Kidney capillary endothelial cell (primary cell): Measurements from ENCODE around the gene CLEC4F.

Experiments used
- DNase-seq: peaks from one replicate; pipeline ENCODE4 v3.0.0-alpha.2; 2018; ENCODE audit warnings: low spot score

Gene CLEC4F, protein sequence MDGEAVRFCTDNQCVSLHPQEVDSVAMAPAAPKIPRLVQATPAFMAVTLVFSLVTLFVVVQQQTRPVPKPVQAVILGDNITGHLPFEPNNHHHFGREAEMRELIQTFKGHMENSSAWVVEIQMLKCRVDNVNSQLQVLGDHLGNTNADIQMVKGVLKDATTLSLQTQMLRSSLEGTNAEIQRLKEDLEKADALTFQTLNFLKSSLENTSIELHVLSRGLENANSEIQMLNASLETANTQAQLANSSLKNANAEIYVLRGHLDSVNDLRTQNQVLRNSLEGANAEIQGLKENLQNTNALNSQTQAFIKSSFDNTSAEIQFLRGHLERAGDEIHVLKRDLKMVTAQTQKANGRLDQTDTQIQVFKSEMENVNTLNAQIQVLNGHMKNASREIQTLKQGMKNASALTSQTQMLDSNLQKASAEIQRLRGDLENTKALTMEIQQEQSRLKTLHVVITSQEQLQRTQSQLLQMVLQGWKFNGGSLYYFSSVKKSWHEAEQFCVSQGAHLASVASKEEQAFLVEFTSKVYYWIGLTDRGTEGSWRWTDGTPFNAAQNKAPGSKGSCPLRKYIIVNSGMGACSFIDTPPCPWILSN

DNA sequence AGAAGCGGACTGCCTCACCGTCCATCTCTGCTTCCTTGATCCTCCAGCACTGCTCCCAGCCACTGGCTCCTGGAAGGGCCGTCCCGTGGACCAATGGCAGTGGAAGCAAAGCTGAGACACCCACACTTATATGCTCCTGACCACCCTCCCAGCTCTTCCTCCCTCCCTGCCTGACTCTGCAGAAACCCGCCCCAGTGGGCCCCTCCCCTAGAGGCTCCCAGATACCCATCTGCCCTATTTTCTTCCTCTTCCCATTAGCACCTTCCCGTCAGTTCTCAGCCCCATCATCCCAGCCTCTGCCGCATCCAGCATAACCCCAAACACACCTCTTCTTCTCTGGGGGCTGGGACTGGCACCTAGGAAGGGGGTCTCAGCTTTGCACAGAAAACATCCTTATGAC is at the start of gene CLEC4F:
CLEC4F (minus strand) TSS at position 101 of the 400 bp plus-strand sequence; CDS start at position 25, 76 bp downstream.
- DNase-seq = no peak

DNA sequence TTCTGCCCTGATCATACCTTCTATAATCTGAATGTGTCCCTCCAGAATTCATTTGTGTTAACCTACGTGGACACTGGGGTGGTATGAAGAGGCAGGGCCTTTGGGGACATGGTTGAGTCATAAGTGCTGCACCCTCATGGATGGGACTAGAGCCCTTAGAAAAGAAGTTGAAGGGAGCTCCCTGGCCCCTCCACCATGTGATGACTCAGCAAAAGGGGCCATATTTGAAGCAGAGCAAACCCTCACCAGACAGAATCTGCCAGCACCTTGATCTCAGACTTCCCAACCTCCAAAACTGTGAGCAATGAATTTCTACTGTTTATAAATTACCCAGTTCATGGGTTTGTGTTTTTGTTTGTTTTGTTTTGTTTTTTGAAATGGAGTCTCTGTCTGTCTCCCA is 48.6 kb upstream of the CLEC4F start:
- no peak for DNase-seq

DNA sequence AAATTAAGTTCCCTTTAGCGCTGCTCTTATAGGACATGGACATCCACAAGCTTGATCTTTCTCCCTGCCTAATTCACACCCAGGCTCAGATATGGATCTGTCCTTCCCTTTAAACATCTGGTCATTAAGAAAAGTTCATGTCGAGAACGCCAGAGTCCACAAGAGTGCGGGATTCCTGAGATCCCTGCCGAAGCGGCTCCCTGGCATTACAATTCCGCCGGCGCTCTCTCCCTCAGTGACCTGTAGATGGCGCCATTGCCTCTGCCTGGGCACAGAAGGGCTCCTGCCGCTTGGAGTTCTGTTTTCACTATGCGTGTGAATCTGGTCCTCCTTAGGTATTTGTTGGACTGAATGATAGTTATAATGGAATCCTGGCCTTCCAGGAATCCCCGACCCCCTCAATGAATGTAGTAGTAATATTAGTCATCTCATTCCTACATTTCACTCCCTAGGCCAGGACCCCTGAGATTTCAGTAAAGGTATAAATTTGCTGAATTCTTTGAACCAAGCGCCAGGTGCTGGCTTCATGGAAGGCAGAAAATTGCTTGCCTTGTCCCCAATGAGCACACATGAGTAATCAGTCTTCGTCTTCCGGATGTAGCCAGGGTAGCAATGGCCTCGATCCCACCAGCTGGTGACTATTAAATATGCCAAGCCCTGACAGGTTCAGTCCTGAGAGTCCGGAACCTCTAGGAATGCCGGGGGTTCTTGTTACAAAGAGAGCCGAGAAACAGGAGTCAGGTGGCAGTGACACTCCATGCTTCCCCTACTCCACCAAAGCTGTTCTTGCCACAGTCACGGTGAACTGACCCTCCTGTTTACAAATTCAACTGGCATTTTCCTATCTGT is 41.6 kb upstream of the CLEC4F start:
- peak; percentile 64 for DNase-seq

DNA sequence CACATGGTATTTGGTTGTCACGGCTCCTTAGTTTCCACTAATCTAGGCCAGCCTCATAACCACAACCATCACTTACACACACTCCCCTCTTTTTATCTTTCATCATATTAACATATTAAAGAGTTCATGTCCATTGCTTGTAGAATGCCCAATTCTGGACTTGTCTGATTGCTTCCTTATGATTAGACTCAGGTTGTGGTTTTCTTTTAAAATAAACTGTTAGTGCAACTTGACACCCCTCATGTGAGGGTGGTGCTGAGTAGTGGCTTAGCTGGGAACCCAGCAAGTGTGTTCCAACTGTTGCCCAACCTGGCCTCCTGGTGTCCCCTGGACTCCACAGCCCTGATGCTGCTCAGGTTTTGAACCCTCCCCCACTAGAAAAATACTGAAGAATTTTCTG is 35.3 kb upstream of the CLEC4F start:
- no peak for DNase-seq

DNA sequence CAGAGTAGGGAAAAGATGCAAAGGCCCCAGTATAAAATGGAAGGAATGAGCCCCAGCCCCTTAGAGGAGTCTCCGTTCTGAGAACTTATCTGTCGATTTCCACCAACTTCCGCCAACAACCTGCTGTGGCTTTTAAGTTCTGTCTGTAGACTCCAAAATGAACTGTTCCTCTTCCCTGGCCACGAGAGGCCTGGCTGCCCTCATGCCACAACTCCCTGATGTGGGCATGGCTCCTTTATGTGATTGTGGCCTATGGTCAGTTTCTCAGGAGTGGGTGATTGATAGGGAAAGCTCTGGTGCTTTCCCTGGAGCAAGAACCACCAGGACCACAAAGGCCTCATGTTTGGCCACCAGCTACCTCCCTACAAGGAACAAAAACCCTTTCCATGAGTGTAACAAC is 34.0 kb upstream of the CLEC4F start:
- DNase-seq = no peak

DNA sequence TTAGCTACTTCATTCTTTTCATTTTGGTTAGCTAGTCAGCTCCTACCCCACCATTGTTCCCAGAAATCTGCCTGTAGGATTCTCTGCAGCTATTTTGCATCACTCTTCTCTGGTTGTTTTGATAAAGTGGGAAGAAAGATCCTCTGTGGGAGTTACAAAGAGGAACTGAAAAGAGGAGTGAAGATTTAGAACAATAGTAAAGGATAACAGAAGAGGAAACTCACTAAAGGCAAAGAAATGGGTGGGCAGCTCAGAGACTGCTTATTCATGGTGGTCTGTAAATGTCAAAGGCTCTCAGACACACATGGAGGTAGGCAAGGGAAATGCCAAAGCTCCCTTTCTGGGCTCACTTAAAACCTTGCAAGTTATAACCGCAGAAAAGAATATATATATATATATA is 32.4 kb upstream of the CLEC4F start:
- DNase-seq = no peak

DNA sequence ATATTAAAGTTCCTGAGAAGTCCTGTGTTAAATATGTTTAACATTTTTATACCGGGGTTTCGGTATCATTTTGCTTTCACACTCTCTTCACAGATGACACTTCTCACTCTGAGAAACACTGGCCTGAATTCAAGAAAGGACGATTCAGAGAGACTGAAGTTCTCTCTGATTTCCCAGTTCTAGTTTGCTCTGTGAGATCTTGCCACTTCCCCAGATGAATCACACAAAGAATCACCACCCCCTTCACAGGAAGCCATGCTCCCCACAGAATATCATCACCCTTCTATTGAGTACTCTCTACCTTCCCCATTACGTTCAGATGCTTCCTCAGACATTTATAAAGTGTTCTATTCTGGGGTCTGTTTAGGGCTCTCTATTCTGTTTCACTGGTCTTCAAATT is 31.3 kb upstream of the CLEC4F start:
- no peak for DNase-seq

DNA sequence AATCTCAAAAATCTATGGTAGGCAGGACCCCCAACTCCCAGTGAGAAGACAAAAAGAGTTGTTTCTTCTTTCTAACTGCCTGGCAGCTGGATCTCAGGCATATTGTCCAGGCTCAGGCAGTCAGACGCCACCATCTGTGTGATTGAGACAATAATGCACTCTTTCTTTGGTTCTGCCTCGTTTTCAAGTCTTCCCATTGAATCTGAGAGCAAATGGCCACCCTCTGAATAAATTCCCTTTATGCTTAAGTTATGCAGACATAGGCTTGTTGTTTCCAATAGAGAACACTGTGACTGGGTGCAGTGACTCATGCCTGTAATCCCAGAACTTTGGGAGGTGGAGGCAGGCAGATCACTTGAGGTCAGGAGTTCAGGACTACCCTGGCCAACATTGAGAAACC is 30.5 kb upstream of the CLEC4F start:
- no peak for DNase-seq

DNA sequence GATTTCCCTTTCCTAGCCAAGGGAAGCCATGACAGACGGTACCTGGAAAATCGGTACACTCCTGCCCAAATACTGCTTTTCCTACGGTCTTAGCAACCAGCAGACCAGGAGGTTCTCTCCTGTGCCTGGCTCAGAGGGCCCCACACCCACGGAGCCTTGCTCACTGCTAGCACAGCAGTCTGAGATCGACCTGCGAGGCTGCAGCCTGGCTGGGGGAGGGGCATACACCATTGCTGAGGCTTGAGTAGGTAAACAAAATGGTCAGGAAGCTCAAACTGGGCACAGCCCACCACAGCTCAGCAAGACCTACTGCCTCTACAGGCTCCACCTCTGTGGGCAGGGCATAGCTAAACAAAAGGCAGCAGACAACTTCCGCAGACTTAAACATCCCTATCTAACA is 22.0 kb upstream of the CLEC4F start:
- DNase-seq = no peak

DNA sequence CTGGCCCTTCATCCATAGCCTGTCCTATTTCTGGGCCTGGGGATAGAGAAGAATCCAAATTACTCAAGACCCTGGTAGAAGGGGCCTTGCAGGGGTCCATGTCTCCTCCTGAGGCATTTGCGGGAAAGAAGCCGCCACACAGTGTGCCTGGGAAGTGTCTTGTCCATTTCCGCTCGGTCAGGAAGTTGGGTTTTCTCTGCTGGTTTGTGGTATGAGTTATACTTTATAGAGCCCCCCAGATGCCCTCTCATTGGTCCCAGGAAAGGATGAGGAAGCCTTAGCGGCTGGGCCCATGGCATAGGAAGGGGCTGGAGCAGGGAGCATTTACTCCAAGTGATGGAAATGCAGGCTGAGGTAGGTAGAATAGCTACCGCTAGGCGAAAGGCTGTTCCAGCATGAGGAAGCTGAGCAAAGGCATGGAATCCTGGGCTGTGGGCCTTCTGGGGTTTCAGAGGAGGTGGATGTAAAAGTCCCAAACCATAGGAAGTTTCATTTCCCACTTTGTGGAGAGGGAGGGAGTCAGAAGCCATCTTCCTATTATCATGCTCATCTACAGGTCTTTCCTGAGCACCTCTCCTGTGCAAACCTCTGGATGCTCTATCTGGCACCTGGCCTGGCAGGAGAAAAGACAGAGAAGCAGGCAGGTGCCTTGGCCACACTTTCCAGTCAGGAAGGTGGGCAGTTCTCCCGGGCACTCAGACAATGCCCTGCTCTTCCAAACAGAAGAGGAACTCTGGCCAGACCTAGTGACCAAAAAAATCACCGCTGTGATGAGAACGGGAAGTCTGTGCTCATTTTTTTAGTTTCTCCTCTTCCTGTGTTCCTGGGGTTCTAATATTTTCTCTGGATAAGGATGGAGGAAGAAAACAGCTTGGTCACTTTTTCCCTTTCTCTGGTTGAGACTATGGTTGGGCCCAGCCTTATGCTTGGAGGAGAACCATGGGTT is 17.9 kb upstream of the CLEC4F start:
- DNase-seq = no peak

DNA sequence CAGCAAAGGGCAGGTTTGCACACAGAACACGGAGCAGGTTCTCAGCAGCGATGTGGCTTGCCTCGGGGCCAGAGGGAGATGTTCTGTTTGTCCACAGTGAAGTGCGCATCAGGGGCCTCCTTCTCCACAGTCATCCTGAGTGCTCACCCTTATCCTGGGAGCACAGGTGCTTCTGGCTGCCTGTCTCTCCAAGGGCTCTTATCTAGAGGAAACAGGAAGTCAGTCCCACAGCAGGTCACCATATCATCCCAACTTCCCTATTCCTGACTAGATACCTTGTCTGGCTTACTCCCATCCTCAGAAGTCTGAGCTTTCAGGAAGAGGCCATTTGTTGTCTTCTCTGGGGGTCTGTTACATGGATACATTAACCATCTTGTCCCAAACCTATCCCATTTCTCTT is 15.2 kb upstream of the CLEC4F start, which contains the start of gene CD207:
CD207 (minus strand) TSS at position 174 of the 400 bp plus-strand sequence; CDS start at position 134, 40 bp downstream.
- no peak for DNase-seq

DNA sequence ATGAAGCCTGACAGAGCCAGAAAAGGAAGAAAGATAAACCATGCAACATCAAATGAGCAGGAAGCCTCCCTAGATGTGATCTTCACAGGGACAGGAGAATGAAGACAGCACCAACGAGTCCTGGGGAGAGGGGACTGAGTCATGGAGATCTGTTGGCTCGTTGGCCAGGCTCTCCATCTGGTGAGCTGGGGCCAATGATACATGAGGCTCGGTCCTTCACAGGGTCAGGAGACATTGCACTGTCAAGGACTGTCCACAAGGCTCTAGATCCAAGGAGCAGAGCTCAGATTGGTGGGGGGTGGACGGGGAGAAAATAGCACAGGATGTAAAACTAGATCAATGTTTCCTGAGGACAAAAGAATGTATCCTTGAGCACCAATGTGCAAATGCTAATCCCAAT is 14.5 kb upstream of the CLEC4F start:
- DNase-seq = no peak

DNA sequence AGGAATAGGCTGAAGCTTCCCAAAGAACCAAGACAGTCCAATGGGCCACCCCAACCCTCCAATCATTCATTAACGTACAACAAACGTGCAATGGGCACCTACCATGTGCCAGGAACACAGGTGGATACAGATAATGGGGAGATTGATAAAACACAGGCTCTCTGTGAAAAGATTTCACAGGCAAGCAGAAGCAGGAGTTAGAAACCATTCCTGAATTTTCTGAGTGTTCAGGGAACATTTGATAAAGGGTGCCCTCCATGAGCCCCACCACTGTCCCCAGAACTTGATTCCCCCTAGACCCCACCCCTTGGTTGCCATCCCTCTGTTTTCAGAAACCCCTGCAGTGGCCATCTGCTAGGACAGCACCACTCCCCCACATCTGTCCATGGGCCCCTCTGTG is 13.7 kb upstream of the CLEC4F start:
- no peak for DNase-seq

DNA sequence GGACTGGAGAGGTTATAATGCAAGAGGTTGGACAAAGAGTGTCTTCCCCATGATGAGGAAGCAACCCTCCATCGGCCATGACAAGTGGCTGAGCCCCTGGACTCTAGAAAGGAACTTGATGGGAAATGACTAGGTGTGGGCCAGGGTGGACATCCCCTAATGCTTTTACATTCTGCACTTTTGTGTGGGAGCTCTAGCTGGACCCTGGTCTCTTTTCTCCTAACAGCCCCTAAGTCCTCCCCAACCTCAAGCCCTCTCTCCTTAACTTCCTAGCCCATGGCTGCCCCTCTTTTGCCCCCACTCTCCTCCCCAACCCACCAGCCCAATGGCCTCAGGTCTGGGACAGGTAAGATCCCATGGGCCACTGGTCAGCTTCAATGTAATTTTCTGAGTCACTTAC is 12.8 kb upstream of the CLEC4F start:
- no peak for DNase-seq

DNA sequence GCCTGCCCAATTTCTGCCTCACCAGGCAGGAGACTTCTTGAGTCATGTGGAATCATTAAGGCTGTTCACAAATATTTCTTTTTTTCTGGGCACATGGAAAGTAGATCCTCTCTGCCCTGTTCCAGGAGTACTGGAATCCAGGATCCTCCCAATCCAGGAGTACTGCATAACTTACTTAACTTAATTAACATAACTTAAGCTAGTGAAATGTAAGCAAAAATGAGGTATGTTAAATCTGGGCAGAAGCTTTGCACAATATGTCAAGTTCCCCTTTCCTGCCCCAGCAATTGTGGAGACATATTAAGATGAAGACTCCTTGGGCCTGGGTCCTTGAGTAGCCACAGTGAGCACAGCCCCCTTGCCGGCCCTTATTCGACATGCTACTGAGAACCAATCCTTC is 12.0 kb upstream of the CLEC4F start:
- DNase-seq = no peak

DNA sequence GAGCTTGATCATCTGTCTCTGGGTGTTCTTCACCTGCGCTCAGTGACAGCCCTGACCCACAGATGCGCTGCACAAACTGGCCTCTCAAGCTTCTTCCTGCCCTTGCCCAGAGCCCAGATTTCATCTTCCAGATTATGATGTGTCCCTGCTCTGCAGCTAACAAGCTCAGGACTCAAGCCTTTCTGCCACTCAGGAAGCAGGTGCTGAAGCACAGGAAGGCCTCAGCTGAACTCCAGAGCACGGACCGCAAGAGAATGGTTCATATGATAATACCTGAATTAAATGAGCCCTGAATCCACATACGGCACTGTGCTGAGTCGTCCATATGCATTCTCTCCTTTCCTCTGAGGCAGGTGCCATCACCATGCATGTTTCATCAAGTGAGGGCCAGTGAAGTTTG is 11.5 kb upstream of the CLEC4F start:
- no peak for DNase-seq

DNA sequence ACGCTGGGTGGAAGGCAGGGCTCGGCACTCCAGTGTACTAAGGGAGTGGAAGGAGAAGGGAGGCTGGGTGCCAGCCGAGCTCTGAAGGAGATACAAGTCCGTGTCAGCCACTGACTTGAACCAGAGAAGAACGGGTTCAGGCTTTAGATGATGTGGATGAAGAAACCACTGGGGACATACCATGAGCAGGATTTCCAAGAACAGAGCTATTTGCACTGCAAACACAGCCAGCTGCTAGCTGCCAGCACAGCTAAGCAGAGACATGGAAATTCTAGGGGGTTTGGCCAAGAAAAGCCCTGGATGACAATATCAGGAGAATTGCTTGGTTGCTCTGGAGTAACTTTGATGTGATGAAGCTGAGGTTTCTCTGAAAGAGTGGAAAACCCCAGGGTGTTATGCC is 10.0 kb upstream of the CLEC4F start:
- no peak for DNase-seq

DNA sequence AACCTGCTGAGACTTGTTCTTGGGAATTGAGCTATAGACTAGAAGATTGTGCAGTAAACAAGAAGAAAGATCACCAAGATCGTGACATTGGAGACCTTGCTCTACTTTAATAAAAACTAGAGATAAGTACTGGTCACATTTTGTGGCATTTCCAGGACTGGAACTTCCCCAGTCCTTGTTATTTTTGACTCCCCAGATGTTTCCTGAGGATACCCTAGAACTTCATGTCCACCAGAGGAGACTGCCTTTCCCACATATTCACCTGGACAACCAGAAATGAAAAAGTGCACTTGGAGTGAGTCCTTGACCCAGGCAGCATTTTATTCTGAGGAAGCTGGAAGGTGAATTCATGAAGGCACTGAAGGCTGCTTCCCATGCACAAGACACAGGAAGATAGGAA is 9.5 kb upstream of the CLEC4F start:
- no peak for DNase-seq

DNA sequence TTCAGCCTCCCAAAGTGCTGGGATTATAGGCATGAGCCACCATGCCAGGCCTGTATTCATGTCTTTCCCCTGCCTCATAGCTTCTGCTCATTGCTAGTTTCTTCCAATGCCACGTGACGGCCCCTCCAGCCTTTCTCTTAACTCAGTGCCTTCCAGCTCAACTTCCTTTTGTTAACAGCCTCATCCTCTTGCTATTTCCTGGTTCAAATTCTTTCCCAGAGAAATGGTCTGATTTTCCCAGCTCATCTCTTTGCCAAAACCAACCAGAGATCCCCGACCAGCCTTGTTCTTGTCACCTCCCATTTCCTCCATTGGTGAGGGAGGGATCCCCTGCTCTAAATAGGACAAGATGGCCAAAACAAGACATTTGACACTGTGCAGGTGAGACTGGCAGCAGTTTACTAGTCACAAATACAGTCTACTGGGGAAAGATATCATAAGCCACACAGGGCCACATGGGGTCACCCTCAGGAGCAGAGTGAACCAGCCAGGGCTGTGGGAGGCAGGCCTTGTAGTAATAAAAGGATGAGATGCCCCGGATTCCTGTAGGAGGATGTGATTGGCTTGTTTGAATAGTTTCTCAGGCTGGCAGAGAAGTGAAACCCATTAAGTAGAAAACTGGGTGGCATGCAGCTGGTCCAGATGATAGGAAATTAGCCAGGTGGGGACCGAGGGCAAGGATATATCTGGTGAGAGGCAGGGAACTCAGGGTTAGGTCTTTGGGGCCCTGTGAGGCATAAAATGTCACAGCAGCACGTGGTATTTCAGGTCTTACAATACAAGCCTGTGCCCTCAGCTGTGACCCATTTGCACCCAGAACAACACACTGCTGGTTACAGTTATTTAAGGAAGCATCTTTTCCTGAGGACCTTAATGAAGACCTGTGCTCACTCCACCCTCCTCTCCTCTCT is 8.8 kb upstream of the CLEC4F start:
- DNase-seq = peak; percentile 95

DNA sequence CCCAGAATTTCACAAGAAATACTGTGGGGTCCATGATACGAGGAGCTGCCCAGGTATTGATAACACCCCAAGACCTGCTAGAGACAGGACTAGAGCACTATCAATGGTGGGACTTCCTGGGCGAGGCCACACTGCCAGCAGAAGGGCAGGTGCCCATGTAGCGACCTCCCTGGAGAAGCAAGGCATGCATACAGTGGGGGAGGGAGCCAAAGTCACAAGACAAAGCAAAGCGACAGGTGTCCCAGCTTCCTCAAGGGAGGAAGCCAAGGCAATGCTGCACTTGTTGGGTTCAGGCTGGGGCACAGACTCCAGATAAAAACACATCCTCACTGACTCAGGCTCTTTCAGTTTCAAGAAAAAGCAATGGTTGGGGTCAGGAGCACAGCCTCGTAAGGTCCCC is 7.7 kb upstream of the CLEC4F start:
- DNase-seq = no peak

DNA sequence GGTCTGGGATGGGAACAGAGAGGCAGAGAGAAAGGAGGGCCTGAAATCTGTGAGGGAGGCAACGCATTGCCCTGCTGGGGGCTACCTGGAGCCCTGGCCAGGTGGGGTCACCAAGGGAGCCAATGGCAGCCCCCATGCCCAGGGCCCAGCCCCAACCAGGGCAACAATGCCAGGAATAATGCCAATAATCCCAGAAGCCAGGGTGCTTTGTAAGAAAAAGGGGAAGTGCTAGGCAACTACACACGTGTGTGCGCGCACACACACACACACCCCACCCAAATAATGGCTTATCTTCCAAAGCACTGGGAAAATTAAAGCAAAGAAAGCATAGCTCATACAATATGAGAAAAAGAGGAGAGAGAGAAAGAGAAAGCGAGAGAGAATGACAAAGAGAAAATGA is 7.0 kb upstream of the CLEC4F start:
- no peak for DNase-seq
